ENCODE data around the gene ACVR2A.

The ACVR2A gene

GRCh38 chr2:147924647-147925046 lies 79.8 kb downstream of the ACVR2A start:
- DNase-seq (ENCODE audit: low read depth in 2 of 2) = no peak

GRCh38 chr2:147925886-147926285 lies 81.1 kb downstream of the ACVR2A start:
- no peak for DNase-seq (ENCODE audit: low read depth in 2 of 2)

GRCh38 chr2:147927053-147927588 lies 82.3 kb downstream of the ACVR2A start:
- no peak for DNase-seq (ENCODE audit: low read depth in 2 of 2)

- DNase-seq (ENCODE audit: low read depth in 2 of 2) = no peak
Observed at GRCh38 chr2:147933931-147934330, 89.1 kb downstream of the ACVR2A start.

GRCh38 chr2:147934881-147935620 lies 90.2 kb downstream of the ACVR2A start:
- no peak for DNase-seq (ENCODE audit: low read depth in 2 of 2)

GRCh38 chr2:147937744-147938349 lies 93.0 kb downstream of the ACVR2A start:
- DNase-seq (ENCODE audit: low read depth in 2 of 2) = no peak

- DNase-seq (ENCODE audit: low read depth in 2 of 2) = no peak
Observed at GRCh38 chr2:147939313-147939712, 94.5 kb downstream of the ACVR2A start.

- DNase-seq (ENCODE audit: low read depth in 2 of 2) = no peak
Observed at GRCh38 chr2:147945660-147946059, 100.8 kb downstream of the ACVR2A start.

GRCh38 chr2:147952118-147952517 lies 107.3 kb downstream of the ACVR2A start:
- DNase-seq (ENCODE audit: low read depth in 2 of 2) = no peak

GRCh38 chr2:147968571-147968970 lies 123.7 kb downstream of the ACVR2A start:
- DNase-seq (ENCODE audit: low read depth in 2 of 2) = no peak

- DNase-seq (ENCODE audit: low read depth in 2 of 2) = no peak
Observed at GRCh38 chr2:147976102-147976501, 131.3 kb downstream of the ACVR2A start.

GRCh38 chr2:147977679-147978078 lies 132.8 kb downstream of the ACVR2A start:
- no peak for DNase-seq (ENCODE audit: low read depth in 2 of 2)

All from activated CD8-positive, alpha-beta memory T cell treated with anti-CD3 and anti-CD28 coated beads for 4 hours (primary cell).